BJ (cell line): ENCODE measurements around the gene KLHL29. TPM values are rescaled to one million over a fixed set of nuclear protein-coding genes. Genes with fewer than 3 reads are reported as not detected.

Experiments
- CTCF ChIA-PET: fragments of 350-600 bp; formaldehyde crosslinking; extraction: SDS; loops from one replicate; lab custom pipeline; 2021; ENCODE audit warnings: antibody characterized with exemption, inconsistent platforms; lab: Yijun Ruan, JAX
- POLR2A ChIA-PET: fragments of 300-600 bp; sonication (Branson Sonifier 250); formaldehyde crosslinking; extraction: SDS; loops from one replicate; lab custom pipeline; 2021; ENCODE audit warnings: antibody characterized with exemption; lab: Charles Lee
- DNase-seq: peaks from one replicate; pipeline ENCODE4 v3.0.0-alpha.2; 2011; ENCODE audit warnings: low read depth
- H3K27me3 ChIP-seq: 2 replicates; pipeline ENCODE4 v1.6.0; 2011; ENCODE audit warnings: low read length; ENCODE audit not compliant: control insufficient read depth, insufficient read depth
- H3K36me3 ChIP-seq: 2 replicates; pipeline ENCODE4 v1.5.1; 2011; ENCODE audit warnings: low read length; ENCODE audit not compliant: control insufficient read depth, insufficient read depth
- H3K4me3 ChIP-seq: 2 replicates; pipeline ENCODE4 v1.5.1; 2011; ENCODE audit warnings: low read depth, mild to moderate bottlenecking, control low read depth, low read length
- polyA plus RNA-seq: library from polyadenylated mRNA; depleted of rRNA; stranded (reverse); fragments of >200 nt; gene quantifications from 2 replicates; pipeline ENCODE4 v1.2.3, GENCODE V29; 2011
- TF ChIP-seq, protein P1 (sequence below): IDR thresholded peaks from 2 replicates; pipeline ENCODE4 v1.5.1; 2011; ENCODE audit warnings: low read depth, mild to moderate bottlenecking, control low read depth, inconsistent platforms, low read length, moderate library complexity; ENCODE audit not compliant: insufficient read depth

Gene KLHL29
- polyA plus RNA-seq, 1 experiment = 10.0 TPM

DNA sequence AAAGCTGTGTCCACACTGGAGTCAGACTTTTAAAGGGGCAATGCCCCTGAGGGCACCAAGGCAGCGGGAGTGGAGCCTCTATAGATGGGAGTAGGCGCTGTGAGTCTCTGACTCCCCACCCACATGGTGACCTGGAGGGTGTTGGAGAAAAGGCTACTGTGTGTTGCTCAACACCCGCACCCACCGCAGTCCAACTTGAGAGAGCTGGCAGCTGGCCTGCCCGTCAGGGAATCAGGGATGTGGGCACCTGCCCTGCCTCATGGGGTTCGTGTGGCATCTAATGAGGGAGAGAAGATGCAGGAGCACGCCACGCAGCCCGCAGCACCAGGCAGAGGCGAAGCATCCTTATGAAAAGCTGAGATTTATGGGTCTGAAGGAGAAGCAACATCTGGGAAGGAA is 84.2 kb downstream of the KLHL29 start:
- DNase-seq = no peak
- Histone ChIP-seq H3K4me3 (no peak overlapping the region), H3K27me3 (no peaks in the 10 kb centered on the region), H3K36me3 (peaks cover 1% of the 10 kb centered on the region; the same call in 1 of the 2 replicates)
- CTCF ChIA-PET = interaction anchor here (0.7 kb wide), 1 partner anchor 21 kb away, joined by 3 read pairs; no protein-coding TSS in a partner anchor
- POLR2A ChIA-PET = no interaction called here
- TF ChIP-seq, protein P1, sequence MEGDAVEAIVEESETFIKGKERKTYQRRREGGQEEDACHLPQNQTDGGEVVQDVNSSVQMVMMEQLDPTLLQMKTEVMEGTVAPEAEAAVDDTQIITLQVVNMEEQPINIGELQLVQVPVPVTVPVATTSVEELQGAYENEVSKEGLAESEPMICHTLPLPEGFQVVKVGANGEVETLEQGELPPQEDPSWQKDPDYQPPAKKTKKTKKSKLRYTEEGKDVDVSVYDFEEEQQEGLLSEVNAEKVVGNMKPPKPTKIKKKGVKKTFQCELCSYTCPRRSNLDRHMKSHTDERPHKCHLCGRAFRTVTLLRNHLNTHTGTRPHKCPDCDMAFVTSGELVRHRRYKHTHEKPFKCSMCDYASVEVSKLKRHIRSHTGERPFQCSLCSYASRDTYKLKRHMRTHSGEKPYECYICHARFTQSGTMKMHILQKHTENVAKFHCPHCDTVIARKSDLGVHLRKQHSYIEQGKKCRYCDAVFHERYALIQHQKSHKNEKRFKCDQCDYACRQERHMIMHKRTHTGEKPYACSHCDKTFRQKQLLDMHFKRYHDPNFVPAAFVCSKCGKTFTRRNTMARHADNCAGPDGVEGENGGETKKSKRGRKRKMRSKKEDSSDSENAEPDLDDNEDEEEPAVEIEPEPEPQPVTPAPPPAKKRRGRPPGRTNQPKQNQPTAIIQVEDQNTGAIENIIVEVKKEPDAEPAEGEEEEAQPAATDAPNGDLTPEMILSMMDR = no peak

DNA sequence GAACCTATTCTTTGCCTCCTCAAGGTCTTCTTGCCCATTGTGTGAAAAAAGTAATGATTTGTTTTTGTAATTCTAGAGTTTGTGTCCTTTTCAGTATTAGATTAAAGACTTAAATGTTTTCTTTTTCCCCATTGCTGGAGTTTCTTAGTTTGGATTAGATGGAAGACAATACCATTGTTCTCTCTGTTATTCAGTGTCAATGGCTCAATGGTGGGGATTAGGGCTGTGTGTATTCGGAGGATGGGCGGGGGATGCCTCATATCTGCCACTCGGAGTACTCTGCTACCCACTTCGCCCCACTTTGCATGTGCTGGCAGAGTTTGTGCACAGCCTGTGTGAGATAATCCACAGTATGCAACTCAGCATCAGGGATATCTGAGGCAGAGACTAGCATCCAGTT is 90.1 kb downstream of the KLHL29 start:
- CTCF ChIA-PET = no interaction called here
- H3K36me3 ChIP-seq = peaks cover 8% of the 10 kb centered on the region
- no peaks in the 10 kb centered on the region for H3K27me3 ChIP-seq
- POLR2A ChIA-PET = no interaction called here
- H3K4me3 ChIP-seq = no peak overlapping the region
- TF ChIP-seq, protein P1 = no peak
- no peak for DNase-seq

DNA sequence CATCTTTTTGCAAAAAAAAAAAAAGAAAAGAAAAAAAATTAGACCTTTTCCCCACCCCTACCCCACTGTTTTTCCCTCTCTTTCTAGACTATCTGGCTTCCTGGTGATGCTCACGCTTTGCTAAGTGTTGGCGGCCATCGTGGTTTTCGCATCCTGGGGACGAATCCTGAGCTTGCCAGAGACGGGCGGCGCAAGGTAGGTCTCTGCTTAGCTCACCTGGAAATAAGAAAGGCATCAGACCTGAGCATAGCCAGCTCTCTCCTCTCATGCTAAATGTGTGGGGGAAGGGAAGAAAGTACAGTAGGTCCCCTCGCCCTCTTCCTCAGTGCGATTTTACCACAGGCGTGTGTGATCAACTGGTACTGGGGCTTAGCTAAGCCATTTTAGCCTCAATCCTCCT is 90.5 kb downstream of the KLHL29 start:
- no peak overlapping the region for H3K4me3 ChIP-seq
- no peaks in the 10 kb centered on the region for H3K27me3 ChIP-seq
- CTCF ChIA-PET = no interaction called here
- DNase-seq = no peak
- POLR2A ChIA-PET = no interaction called here
- peaks cover 8% of the 10 kb centered on the region for H3K36me3 ChIP-seq
- TF ChIP-seq, protein P1 = no peak

DNA sequence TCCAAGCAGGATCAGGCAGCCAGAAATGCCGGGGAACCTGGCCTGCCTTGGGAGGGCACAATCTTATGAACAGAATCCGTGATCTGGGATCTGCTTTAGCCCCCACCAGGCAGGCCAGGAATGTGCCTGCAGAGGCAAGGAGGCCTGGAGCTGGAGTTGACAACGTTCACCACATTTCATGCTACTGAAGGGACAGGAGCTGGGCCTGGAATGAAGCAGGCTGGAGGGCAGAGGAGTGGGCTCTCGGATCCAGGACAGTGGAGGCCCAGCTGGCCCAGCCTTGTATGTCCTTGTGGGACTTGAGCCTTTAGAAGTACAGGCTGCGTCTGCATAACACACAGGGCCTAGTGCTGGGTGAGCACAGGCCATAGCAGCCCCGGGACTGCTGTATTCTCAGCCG is 91.8 kb downstream of the KLHL29 start:
- H3K4me3 ChIP-seq = no peak overlapping the region
- DNase-seq = no peak
- ChIA-PET CTCF (interaction anchor here (1.4 kb wide), 1 partner anchor 16 kb away, joined by 3 read pairs; no protein-coding TSS in a partner anchor), POLR2A (no interaction called here)
- peaks cover 8% of the 10 kb centered on the region for H3K36me3 ChIP-seq
- no peaks in the 10 kb centered on the region for H3K27me3 ChIP-seq
- TF ChIP-seq, protein P1 = no peak

DNA sequence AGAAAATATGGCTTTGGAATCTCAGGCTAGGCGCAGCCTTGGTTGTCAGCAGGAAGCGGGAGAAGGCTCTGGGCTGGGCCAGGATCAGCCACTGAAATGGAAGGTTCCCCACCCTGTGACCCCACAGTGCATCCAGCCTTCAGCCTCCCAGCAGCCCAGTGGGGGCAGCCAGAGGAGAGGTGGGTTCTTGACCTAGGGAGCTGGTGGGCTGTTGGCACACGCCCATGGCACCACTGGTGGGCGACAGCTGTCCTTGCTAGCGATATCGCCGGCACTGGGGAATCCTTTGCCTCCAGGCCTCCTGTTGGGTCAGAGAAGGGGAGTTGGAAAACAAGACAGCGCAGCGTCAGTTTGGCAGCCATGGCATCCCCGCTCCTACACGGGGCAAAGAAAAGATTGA is 92.4 kb downstream of the KLHL29 start:
- Histone ChIP-seq H3K27me3 (no peaks in the 10 kb centered on the region), H3K4me3 (no peak overlapping the region), H3K36me3 (peaks cover 8% of the 10 kb centered on the region)
- ChIA-PET CTCF (interaction anchor here (0.6 kb wide), 1 partner anchor 150 kb away, joined by 3 read pairs; no protein-coding TSS in a partner anchor), POLR2A (no interaction called here)
- DNase-seq = no peak
- TF ChIP-seq, protein P1 = no peak
